ENCODE data around the gene ARHGEF4. TPM values are rescaled to one million over a fixed set of nuclear protein-coding genes. Genes with fewer than 3 reads are reported as not detected.

ARHGEF4 gene
- total RNA-seq, 1 experiment from 2014 or later, result 20.0 TPM

GRCh38 chr2:130981667-130982066 lies 145.0 kb downstream of the ARHGEF4 start:
- DNase-seq, result no peak

GRCh38 chr2:130985206-130985780 lies 148.6 kb downstream of the ARHGEF4 start:
- H3K9me3 ChIP-seq (ENCODE audit: insufficient read depth, low read depth), result no peaks in the 10 kb centered on the region
- H3K4me3 ChIP-seq, result no peak overlapping the region
- no peaks in the 10 kb centered on the region for H3K79me2 ChIP-seq (ENCODE audit: low read depth)
- no TSS peak for BruUV-seq (replicated peaks)
- H3K36me3 ChIP-seq (ENCODE audit: low read depth), result no peaks in the 10 kb centered on the region
- no peaks in the 10 kb centered on the region for H3F3A ChIP-seq (ENCODE audit: insufficient read depth, low read depth)
- no peak overlapping the region for H2AFZ ChIP-seq
- TF ChIP-seq CTCF (conservative IDR thresholded peaks at IDR 0.05) (no peak), EZH2 (IDR thresholded peaks at IDR 0.05; ENCODE audit: low read depth) (no peak)
- no peaks in the 10 kb centered on the region for H3K27me3 ChIP-seq (ENCODE audit: insufficient read depth, low read depth)
- H3K4me1 ChIP-seq (replicated peaks; ENCODE audit: insufficient read depth), result no peaks in the 10 kb centered on the region
- no peaks in the 10 kb centered on the region for H3K9me2 ChIP-seq (ENCODE audit: insufficient read depth)
- H4K20me1 ChIP-seq (ENCODE audit: insufficient read depth), result no peaks in the 10 kb centered on the region
- H3K27ac ChIP-seq, result no peak overlapping the region
- no peak overlapping the region for H3K4me2 ChIP-seq
- CTCF ChIA-PET, result no interaction called here
- POLR2A ChIA-PET (ENCODE audit: unreplicated experiment), result no interaction called here
- no peak for DNase-seq
- intact Hi-C loops (cut with micrococcal nuclease; ENCODE audit: unreplicated experiment), result no loop called here

More at GRCh38 chr2:130981667-130982066, 145.0 kb downstream of the ARHGEF4 start:
- Histone ChIP-seq H3K27me3 (ENCODE audit: insufficient read depth, low read depth) (no peaks in the 10 kb centered on the region), H3K4me1 (replicated peaks; ENCODE audit: insufficient read depth) (no peaks in the 10 kb centered on the region), H3K9me3 (ENCODE audit: insufficient read depth, low read depth) (no peaks in the 10 kb centered on the region), H2AFZ (no peak overlapping the region), H4K20me1 (ENCODE audit: insufficient read depth) (no peaks in the 10 kb centered on the region), H3K79me2 (ENCODE audit: low read depth) (no peaks in the 10 kb centered on the region), H3K4me3 (no peak overlapping the region), H3K4me2 (no peak overlapping the region), H3F3A (ENCODE audit: insufficient read depth, low read depth) (no peaks in the 10 kb centered on the region), H3K27ac (no peak overlapping the region), H3K9me2 (ENCODE audit: insufficient read depth) (no peaks in the 10 kb centered on the region), H3K36me3 (ENCODE audit: low read depth) (no peaks in the 10 kb centered on the region)
- no peak for TF ChIP-seq EZH2 (IDR thresholded peaks at IDR 0.05; ENCODE audit: low read depth)
- TF ChIP-seq CTCF (conservative IDR thresholded peaks at IDR 0.05), result no peak
- no TSS peak for BruUV-seq (replicated peaks)
- CTCF ChIA-PET, result no interaction called here
- POLR2A ChIA-PET (ENCODE audit: unreplicated experiment), result no interaction called here
- intact Hi-C loops (cut with micrococcal nuclease; ENCODE audit: unreplicated experiment), result no loop called here

GRCh38 chr2:130985831-130986649 lies 149.3 kb downstream of the ARHGEF4 start:
- TF ChIP-seq EZH2 (IDR thresholded peaks at IDR 0.05; ENCODE audit: low read depth), result no peak
- no peak for TF ChIP-seq CTCF (conservative IDR thresholded peaks at IDR 0.05)
- ChIA-PET CTCF (no interaction called here), POLR2A (ENCODE audit: unreplicated experiment) (no interaction called here)
- no peak overlapping the region for H3K4me3 ChIP-seq
- H3F3A ChIP-seq (ENCODE audit: insufficient read depth, low read depth), result no peaks in the 10 kb centered on the region
- H3K79me2 ChIP-seq (ENCODE audit: low read depth), result no peaks in the 10 kb centered on the region
- no peak overlapping the region for H3K27ac ChIP-seq
- no peaks in the 10 kb centered on the region for H3K9me2 ChIP-seq (ENCODE audit: insufficient read depth)
- H2AFZ ChIP-seq, result no peak overlapping the region
- H3K9me3 ChIP-seq (ENCODE audit: insufficient read depth, low read depth), result no peaks in the 10 kb centered on the region
- intact Hi-C loops (cut with micrococcal nuclease; ENCODE audit: unreplicated experiment), result no loop called here
- no peak overlapping the region for H3K4me2 ChIP-seq
- no peaks in the 10 kb centered on the region for H3K36me3 ChIP-seq (ENCODE audit: low read depth)
- H3K27me3 ChIP-seq (ENCODE audit: insufficient read depth, low read depth), result no peaks in the 10 kb centered on the region
- H4K20me1 ChIP-seq (ENCODE audit: insufficient read depth), result no peaks in the 10 kb centered on the region
- no TSS peak for BruUV-seq (replicated peaks)
- DNase-seq, result no peak
- H3K4me1 ChIP-seq (replicated peaks; ENCODE audit: insufficient read depth), result no peaks in the 10 kb centered on the region
